ENCODE data around the gene CYP46A1.

The CYP46A1 gene

DNA sequence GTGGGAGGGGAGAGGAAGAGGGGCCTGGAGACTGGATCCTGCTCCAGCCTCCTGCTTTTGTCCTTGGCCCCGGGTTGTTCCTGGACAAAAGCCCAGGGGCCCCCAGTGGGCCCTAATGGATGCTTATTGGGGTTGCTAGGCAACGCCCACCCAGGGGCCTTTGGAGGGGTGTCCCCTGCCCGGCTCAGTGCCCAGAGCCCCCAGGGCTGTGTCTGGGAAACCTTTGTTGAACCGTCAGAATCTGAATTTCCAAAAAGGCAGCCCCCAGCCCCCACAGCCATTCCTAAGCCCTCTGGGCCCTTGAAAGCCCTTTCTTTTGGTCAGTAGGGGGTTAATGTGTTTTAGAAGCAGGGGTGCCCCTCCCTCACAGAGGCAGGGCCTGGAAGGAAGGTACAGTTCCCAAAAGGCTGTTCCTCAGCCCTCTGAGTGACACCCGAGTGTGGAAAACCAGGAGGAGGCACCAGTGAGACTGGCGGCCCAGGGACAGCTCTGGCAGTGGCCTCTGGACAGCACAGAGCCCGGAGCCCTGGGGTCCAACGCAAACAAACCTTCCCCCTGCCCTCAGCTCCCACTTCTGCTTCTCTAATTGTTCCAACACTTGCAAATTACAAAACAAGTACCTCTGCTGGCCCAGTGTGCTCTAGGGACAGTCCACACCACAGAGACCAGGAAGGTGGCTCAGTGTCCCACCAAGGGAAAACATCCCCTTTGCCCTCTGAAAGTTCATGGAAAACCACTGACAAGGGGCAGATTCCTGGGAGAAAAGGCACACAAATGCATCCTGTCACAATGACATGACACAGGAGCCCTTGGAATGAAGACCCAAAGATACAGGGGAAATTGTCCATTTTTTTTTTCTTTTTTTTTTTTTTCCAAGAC is 19.8 kb upstream of the CYP46A1 start:
- FAIRE-seq (no peak), DNase-seq (ENCODE audit: insufficient read length, low spot score) (no peak)
- no peak; the same call in 1 of the 2 replicates for TF ChIP-seq SPI1 (IDR thresholded peaks at IDR 0.05; ENCODE audit: low read depth, low read length)
- TF ChIP-seq POLR2AphosphoS5 (IDR thresholded peaks at IDR 0.05; ENCODE audit: low read depth, low read length): no peak
- no peak for TF ChIP-seq POU2F2 (IDR thresholded peaks at IDR 0.05; ENCODE audit: low read depth, low read length)
- TF ChIP-seq POLR2A (IDR thresholded peaks at IDR 0.05; ENCODE audit: low read depth, low read length): no peak
- no peak for TF ChIP-seq TAF1 (IDR thresholded peaks at IDR 0.05; ENCODE audit: low read depth, low read length)
- TF ChIP-seq PAX5 (IDR thresholded peaks at IDR 0.05; ENCODE audit: insufficient read depth, low read length, severe bottlenecking): no peak

DNA sequence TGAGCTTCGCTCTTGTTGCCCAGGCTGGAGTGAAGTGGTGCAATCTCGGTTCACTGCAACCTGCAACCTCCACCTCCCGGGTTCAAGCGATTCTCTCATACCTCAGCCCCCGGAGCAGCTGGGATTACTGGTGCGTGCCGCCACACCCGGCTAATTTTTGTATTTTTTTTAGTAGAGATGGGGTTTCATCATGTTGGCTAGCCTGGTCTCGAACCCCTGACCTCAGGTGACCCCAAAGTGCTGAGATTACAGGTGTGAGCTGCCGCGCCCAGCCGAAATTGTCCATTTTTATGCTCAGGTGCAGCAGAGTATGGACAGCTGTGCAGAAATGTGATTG is 19.2 kb upstream of the CYP46A1 start:
- no peak for FAIRE-seq
- DNase-seq (ENCODE audit: insufficient read length, low spot score): no peak
- peak; percentile 59 for TF ChIP-seq PAX5 (IDR thresholded peaks at IDR 0.05; ENCODE audit: insufficient read depth, low read length, severe bottlenecking)
- no peak for TF ChIP-seq POLR2AphosphoS5 (IDR thresholded peaks at IDR 0.05; ENCODE audit: low read depth, low read length)

DNA sequence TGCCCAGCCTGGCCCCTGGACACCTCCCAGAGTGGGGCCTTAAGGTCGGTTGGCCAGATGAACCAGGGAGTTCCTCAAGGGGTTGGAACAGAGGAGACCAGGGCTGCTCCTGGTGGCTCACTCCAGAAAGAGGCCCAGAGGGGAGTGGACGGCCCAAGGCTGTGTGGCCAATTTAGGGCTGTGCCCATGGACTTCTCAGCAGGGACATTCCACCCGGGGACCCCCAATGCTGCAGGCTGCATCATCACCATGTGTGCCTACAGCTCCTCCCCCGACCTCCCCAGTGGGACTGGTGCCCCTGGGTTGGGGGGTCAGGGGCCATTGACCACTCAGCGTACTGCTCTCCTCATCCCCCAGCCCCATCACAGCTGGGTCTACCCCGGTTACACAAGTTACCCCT is 17.6 kb upstream of the CYP46A1 start:
- FAIRE-seq: no peak
- no peak for DNase-seq (ENCODE audit: insufficient read length, low spot score)
- no peak for TF ChIP-seq POLR2A (IDR thresholded peaks at IDR 0.05; ENCODE audit: low read depth, low read length)
- no peak for TF ChIP-seq TAF1 (IDR thresholded peaks at IDR 0.05; ENCODE audit: low read depth, low read length)
- TF ChIP-seq PAX5 (IDR thresholded peaks at IDR 0.05; ENCODE audit: insufficient read depth, low read length, severe bottlenecking): no peak
- TF ChIP-seq SPI1 (IDR thresholded peaks at IDR 0.05; ENCODE audit: low read depth, low read length): no peak
- TF ChIP-seq POLR2AphosphoS5 (IDR thresholded peaks at IDR 0.05; ENCODE audit: low read depth, low read length): no peak
- no peak for TF ChIP-seq POU2F2 (IDR thresholded peaks at IDR 0.05; ENCODE audit: low read depth, low read length)

DNA sequence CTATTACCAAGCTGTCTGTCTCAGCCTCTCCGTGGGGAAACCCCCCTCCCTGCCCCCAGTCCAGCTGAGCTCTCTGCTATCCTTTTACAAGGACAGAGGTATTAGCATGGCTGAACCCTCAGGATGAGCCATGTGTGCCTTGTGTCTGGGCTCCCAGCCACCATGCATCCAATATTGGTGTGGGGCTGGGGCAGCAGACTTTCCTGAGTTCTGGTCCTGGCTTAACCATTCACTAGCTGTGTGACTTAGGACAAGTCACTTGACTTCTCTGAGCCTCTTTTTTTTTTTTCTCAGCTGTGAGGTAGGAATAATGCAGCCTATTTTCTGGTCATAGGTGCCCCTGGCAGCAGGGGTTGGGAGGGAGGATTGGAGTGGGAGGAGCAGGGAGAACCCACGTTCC is 17.1 kb upstream of the CYP46A1 start:
- FAIRE-seq: no peak
- TF ChIP-seq POLR2A (IDR thresholded peaks at IDR 0.05; ENCODE audit: low read depth, low read length) (no peak), POU2F2 (IDR thresholded peaks at IDR 0.05; ENCODE audit: low read depth, low read length) (no peak), TAF1 (IDR thresholded peaks at IDR 0.05; ENCODE audit: low read depth, low read length) (no peak), POLR2AphosphoS5 (IDR thresholded peaks at IDR 0.05; ENCODE audit: low read depth, low read length) (no peak), SPI1 (IDR thresholded peaks at IDR 0.05; ENCODE audit: low read depth, low read length) (no peak), PAX5 (IDR thresholded peaks at IDR 0.05; ENCODE audit: insufficient read depth, low read length, severe bottlenecking) (no peak)
- no peak for DNase-seq (ENCODE audit: insufficient read length, low spot score)

DNA sequence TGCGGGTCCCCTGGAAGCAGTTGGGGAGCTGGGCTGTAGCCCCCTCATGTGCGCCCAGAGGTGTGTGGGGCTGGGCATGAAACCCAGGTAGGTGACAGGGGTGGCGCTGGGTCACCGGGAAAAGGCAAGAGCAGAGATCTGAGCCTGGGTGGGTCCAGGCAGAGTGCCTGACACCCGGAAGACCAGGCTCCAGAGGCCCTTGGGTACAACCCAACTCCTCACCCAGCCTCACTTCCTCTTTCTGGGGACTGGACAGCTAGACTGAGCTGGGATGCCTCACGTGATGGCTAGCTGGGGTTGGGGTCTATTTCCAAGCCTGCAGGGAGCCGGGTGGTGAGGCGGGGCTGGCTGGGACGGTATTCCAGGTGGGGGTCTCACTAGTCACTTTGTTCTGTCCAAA is 16.3 kb upstream of the CYP46A1 start:
- FAIRE-seq (no peak), DNase-seq (ENCODE audit: insufficient read length, low spot score) (no peak)
- TF ChIP-seq SPI1 (IDR thresholded peaks at IDR 0.05; ENCODE audit: low read depth, low read length) (peak; percentile 90), POLR2A (IDR thresholded peaks at IDR 0.05; ENCODE audit: low read depth, low read length) (no peak)

DNA sequence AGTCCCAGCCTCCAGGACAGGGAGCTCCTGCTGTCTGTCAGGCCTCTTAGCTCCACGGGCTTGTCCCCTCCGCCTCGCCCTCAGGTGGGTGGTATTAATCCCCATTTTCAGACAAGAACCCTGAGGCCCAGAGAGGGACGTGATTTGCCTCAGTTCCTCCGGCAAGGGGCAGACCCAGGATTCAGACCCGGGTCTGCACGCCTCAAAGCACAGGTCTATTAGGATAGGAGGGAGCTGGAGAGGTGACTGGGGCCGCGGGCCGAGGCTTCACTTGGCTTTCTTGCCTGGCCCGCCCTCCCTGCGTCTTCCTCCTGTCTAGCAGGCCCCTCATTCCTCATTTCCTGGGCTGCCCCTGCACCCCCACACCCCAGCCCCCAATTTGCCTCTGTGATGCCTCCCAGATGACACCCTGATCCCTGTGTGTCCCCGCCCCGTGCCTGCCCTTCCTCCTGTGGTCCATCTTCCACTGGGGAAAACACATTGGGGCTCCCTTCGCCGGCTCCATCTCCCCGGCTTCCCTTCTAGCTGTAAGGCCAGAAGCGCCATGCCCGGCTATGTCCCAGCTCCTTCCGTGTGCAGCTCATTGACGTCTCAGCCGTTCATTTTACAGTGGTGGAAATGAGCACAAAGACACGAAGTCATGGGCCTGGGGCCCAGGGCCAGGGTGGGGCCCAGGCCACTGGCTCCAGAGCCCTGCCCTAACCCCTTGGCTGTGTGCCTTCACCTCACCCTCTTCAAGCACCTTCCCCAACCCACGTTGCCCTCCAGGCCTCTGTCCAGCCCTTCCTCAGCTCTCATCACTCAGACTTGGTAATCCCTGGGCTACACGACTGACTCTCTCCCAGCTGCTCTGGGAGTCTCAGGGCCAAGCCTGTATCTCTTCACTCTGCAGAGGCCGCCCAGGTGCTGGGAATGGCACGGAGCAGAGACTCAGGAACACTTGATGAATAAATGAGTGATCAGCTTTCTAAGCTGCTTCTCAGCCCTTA is 15.5 kb upstream of the CYP46A1 start:
- DNase-seq (ENCODE audit: insufficient read length, low spot score) (no peak), FAIRE-seq (no peak)
- TF ChIP-seq SPI1 (IDR thresholded peaks at IDR 0.05; ENCODE audit: low read depth, low read length) (no peak), POLR2A (IDR thresholded peaks at IDR 0.05; ENCODE audit: low read depth, low read length) (no peak), POLR2AphosphoS5 (IDR thresholded peaks at IDR 0.05; ENCODE audit: low read depth, low read length) (no peak)

DNA sequence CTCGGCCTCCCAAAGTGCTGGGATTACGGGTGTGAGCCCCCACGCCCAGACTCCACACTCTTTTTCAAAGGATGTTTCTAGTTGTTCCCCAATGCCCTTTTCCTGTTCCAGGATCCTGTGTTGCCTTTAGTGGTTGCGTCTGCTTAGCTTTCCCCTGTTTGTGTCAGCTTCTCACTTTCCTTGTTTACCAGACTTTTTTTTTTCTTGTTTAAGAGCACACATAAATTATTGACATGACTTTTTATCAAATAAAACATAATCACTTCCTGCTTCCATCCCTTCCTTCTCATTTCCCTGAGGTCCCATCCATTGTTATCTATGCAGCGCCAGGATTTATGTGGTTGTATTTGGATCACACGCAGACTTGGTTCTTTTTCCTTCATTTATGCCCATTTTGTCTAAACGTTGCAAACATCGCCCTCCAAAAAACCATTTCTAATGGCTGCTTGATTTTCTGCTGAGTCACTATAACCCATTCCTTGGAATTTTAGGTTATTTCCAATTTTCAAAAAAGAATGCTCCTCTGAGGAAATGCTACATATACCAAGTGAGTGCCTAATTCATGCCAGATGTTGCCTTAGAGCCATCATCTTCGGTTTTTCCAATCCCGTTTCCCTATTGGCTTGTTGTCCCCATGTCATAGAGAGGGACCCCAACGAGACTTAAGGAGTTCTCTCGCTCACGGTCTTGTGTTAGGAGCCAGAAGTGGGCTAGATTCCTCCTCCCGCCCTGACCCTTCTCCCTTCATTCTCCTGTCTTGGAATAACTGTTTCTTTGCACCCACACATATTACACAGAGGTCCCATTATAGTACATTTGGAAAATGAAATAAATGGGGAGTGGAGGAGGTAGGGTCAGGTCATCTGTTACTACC is 13.5 kb upstream of the CYP46A1 start:
- no peak for DNase-seq (ENCODE audit: insufficient read length, low spot score)
- no peak for FAIRE-seq
- TF ChIP-seq POLR2AphosphoS5 (IDR thresholded peaks at IDR 0.05; ENCODE audit: low read depth, low read length) (no peak), POLR2A (IDR thresholded peaks at IDR 0.05; ENCODE audit: low read depth, low read length) (no peak), POU2F2 (IDR thresholded peaks at IDR 0.05; ENCODE audit: low read depth, low read length) (no peak)

DNA sequence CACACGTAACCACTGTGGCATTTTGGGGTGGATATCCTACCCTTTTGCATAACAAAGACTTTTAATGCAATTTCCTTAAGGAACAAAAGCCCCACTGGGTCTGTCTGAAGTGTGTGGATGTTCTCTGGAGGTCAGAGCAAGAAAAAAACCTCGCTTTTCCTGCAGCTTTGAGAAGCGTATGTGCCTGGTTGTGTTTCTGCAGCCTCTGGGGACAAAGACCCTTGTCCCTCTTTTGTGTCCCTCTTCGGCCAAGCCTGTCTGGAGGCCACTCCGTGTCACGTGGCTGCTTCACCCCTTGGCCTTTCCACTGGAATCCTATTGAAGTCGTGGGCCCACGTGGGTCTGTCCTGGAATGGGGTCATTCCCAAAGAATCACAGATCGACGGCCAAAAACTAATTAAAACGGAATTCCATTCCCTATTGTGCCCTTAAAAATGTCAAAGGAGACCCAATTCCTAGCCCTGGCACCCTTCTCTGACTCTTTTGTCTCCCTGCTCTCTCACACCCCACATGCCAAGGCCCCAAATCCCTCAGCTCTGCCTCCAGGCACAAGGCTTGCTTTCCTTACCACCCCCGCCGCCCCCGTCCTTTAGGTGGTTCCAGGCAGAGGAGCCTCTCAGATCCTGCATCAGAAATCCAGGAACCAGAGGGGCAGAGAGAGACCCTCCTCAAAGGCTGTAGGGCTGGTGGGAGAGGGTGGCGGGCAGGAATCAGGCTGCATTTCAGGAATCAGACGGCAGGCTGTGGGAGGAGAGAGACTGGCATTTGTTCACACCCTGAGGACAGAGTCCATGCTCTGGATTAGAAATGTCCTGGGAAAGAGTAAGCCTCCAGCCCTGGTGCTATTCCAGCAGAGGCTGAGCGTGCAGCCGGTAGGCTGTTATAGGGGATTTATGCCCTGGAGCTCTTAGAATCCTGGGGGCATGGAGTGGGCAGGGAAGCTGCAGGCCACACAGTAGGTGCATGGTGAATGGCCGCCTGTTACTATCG is 12.6 kb upstream of the CYP46A1 start:
- no peak for DNase-seq (ENCODE audit: insufficient read length, low spot score)
- TF ChIP-seq POLR2A (IDR thresholded peaks at IDR 0.05; ENCODE audit: low read depth, low read length): no peak
- no peak for TF ChIP-seq POLR2AphosphoS5 (IDR thresholded peaks at IDR 0.05; ENCODE audit: low read depth, low read length)
- no peak for TF ChIP-seq SPI1 (IDR thresholded peaks at IDR 0.05; ENCODE audit: low read depth, low read length)
- no peak for TF ChIP-seq POU2F2 (IDR thresholded peaks at IDR 0.05; ENCODE audit: low read depth, low read length)
- TF ChIP-seq TAF1 (IDR thresholded peaks at IDR 0.05; ENCODE audit: low read depth, low read length): no peak
- no peak for TF ChIP-seq PAX5 (IDR thresholded peaks at IDR 0.05; ENCODE audit: insufficient read depth, low read length, severe bottlenecking)
- FAIRE-seq: no peak
